NCI-H524 treated with DMSO at 0.1 percent for 48 hours (cell line): Measurements from ENCODE around the gene PABPN1L.

Source experiments
- DNase-seq: peaks from one replicate; lab custom pipeline; 2025; lab: John Stamatoyannopoulos, UW

PABPN1L gene, protein sequence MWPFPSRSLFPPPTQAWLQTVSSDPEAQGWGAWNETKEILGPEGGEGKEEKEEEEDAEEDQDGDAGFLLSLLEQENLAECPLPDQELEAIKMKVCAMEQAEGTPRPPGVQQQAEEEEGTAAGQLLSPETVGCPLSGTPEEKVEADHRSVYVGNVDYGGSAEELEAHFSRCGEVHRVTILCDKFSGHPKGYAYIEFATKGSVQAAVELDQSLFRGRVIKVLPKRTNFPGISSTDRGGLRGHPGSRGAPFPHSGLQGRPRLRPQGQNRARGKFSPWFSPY

DNA sequence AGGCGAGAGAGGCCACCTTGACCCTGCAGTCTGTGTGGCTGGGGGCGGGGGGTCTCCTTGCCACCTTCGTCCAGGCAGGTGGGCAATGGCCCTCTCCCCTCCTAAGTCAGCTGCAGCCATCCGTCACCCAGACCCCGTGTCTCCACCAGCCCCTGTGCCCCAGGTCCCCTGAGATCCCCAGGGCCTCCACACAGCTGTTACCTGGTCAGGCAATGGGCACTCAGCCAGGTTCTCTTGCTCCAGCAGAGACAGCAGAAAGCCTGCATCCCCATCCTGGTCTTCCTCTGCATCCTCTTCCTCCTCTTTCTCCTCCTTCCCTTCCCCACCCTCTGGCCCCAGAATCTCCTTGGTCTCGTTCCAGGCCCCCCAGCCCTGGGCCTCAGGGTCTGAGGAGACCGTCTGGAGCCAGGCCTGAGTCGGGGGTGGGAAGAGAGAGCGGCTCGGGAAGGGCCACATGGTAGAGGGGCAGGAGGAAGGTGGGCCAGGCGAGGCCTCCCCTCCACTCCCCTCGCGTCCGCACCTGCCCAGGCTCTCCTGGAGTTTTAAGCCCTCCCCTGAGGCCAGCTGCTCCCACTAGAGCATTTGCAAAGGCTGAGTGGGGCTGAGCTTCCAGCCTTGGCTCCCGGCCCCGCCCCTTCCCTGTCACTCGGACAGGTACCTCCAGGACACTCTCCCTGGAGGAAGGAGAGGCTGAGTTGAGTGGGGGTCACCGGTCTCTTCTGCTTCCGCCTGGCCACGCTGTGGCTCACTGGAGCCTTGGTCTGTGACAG, at the start of gene PABPN1L:
PABPN1L (minus strand) TSS at position 510 of the 770 bp plus-strand sequence; CDS start at position 456, 54 bp downstream.
- DNase-seq: no peak

DNA sequence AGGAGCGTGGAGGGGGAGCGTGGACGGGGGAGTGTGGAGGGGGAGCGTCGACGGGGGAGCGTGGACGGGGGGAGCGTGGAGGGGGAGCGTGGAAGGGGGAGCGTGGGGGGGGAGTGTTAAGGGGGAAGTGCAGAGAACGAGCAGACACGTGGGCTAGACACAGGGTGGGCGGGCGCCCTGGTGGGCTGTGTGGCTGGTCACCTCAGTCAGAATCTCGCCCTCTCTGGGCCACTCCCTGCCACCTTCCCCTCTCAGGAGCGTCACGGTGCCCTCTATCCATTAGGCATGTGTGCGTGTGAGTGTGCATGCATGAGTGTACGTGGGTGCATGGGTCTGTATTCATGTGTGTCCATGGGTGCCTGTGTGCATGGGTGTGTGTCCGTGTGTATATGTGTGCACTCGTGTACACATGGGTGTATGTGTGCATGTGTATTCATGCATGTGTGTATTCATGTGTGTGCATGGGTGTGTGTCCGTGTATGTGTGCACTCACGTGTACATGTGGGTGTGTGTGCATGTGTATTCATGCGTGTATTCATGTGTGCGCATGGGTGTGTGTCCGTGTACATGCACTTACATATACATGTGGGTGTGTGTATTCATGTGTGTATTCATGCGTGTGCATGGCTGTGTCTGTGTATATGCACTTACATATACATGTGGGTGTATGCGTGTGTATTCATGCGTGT, 49.3 kb upstream of the PABPN1L start:
- no peak for DNase-seq

DNA sequence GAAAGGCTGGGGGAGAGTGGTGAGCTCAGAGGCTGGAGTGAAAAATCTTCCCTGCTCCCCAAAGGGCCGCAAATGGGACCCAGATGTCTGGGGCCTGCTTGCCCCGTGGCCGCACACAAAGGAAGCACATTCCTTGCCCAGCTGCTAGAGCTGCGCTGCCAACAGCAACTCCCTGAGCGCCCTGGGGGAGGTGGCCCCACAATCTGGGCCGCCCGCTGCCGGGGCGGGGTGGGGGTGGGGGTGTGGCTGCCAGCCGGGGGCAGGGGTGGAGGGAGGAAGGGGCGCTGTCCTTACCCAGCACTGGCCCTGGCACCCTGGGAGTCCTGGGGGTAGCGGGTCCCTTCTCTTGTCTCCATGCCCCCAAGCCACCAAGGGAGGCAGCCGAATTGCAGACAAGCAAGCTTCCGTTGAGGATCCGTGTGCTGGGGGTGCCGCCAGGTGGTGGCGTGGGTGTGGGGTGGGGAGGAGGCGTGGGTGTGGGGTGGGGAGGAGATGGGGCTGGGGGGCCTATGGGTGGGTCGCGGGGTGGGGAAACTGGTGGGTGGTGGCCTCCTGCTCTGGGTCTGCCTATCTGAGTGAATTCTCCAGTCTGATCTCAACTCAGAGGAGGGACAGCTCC, 48.4 kb upstream of the PABPN1L start:
- DNase-seq: no peak

DNA sequence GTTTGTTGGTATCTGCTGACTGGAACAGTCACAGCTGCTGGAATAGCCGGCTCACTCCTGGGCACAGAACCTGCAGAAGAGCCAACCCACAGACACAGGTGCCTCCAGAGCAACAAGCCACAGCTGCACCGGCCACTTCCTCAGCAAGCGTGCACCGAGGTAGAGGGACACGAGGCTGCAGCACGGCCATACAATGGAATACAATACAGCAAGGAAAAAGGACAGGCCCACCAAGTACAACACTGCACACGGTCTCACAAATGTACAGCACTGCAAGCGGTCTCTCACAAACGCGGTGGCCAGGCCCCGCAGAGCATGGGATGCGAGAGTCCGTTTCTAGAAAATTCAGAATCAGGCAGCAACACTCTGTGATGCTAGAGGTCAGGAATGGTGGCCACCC, 47.4 kb upstream of the PABPN1L start:
- no peak for DNase-seq

DNA sequence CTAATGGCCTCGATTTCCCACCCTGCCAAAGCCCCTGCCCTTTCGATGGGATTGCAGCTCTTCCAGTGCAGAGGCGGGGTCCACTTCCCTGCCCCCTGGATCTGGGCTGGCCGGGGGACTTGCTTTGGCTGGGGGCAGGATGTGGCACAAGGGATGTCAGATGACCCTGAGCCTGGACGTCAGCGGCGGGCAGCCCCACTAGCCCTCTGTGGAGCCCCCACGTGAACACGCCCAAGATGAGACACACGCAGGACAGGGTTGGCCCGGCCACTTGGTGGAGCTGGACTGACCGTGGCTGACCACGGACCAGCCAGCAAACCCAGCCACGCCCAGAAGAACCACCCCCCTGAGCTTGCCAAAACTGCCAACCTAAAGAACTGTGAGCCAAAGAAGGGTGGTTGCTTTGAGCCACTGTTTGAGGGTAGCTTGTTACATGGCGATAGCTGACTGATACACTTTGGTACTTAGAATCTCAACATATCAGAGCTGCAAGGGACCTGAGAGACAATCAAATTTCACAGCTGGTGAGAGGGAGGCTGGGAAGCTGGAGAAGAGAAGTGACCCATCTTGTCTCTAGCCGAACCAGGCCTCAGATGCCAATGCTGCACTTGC, 46.6 kb upstream of the PABPN1L start:
- no peak for DNase-seq

DNA sequence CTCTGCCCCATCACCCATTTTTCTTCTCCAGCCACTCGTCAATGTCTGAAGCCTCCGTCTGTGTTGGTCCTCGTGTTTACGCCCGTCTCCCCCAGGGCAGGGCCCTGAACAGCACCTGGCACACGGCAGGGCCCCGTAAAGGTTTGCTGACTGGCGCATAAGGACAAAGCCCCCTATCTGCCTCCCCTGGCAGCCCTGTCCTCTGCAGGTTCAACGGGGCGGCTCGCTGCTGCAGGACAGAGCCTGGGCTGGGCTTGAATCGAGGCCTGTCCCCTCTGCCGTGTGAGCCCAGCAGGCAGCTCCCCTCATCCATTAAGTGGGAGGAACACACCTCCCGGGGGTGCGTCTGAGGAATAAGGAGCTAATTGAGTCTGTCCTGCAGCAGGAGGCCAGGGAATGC, 46.1 kb upstream of the PABPN1L start:
- DNase-seq: no peak

DNA sequence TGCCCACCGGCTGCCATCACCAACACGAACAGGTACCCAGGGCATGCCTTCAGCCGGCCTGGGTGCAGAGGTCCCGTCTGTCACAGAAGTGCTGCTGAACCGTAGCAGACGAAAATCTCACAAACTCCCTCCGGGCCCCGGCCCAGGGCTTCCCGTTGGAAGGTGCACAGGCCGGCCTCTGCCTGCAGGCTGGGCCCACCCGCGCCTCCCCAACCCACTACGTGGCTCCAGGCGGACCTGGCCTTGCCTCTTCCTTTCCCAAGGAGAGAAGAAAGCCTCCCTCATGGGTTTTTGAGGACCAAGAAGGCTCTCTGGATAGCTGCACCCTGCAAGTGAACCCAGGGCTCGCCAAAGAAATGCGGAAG, 45.5 kb upstream of the PABPN1L start:
- no peak for DNase-seq

DNA sequence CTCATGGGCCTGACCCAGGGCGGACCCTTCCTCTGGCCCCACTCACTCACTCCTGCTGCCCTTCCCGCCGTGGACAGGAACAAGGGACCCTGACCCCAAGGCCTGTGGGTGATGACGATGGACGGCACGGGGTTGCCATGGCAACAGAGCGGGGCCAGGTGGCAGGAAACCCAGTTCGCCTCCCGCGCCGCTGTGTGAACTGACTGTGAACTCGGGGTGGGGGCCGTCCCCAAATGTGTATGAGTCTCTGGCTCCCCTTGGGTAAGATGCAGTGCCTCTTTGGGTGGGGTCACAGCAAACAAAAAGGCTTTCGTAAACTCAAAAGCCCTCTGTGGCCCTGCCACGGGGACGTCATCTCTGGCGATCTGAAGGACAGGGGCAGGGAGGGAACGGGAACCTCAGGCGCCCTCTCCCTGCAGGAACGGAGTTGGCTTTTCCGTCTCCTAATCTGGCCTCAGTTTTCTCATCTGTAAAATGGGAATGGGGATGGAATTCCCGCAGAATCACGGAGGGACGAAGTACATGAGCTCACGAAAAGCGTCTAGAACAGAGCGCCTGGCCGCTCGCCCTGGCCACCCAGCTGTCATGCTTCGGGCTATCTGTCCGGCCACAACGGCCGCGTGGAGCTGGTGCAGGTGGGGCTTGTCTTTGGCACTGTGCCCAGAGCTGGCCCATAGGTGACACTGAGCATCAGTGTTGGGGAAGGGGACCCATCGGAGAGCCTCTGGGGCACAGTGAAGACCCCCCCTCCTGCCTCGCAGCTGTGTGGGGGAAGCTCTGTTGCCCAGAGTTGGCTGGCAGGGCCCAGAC, 44.9 kb upstream of the PABPN1L start:
- DNase-seq: no peak

DNA sequence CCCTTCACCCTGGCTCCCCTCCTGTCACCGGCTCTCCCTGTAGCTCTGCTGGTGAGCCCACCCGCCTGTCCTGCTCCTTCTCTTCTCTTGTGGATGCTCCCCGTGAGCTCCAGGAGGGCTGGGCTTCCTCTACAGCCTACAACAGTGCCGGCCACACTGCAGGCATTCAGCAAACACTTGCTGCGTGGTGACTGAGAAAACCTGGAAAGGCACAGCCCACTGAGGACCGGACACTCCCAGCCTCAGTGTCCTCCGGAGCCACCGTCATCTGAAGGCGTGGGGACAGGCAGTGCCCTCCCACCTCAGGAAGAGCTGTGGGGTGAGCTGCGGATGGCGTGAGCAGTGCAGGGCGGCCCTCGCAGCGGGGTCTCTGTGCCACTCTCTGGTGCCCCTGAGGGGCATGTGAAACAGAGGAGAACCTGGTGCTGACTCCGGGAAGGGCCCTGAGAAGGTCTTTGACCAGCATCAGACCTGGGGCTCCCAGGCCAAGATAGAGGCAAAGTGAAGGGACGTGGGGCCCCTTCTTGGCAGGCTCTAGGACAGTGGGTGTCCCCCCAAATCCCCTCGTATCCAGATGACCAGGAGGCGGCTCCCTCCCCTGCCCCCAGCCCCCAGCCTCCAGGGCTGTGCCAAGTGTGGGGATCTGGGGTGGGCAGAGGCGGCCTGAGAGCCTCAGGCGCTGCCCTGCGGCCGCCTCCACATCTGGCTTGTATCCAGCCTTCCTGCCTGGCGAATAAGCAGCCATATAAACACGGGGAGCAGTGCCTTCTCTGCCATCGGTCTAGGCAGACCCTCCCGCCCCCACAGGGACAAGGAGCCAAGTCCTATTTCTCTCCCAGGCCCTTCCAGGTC, 44.0 kb upstream of the PABPN1L start:
- no peak for DNase-seq

DNA sequence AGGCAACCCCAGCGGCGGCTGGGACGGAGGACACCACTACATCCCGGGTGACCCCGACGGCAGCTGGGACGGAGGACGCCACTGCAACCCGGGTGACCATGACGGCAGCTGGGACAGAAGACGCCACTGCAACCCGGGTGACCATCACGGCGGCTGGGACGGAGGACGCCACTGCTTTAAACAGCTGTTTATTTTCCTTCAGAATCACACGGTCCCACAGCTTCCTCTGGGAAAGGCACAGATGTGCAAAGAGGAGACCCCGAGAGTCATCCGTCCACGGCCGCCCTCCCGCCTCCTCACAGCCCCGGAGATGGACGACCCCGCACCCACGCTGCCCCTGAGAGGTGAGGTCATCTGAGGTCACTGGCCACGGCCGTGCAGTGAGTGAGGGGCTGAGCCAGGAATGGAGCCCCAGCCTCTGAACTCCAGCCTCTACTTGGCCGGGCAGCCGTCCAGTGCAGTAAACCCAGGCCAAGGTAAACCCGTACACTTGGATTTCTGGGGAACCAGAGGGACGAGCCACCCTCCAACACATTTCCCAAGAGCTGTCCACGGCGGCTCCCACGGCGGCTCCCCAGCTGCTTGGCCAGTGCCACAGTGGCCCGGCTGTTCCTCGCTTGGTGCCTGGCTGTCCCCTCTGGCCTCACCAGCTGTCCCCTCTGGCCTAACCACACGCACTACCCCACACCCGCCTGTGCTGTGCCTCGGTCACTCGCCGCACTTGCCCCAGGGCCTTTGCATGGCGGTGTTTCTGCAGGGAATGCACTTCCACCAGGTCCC, 43.2 kb upstream of the PABPN1L start:
- DNase-seq: no peak

DNA sequence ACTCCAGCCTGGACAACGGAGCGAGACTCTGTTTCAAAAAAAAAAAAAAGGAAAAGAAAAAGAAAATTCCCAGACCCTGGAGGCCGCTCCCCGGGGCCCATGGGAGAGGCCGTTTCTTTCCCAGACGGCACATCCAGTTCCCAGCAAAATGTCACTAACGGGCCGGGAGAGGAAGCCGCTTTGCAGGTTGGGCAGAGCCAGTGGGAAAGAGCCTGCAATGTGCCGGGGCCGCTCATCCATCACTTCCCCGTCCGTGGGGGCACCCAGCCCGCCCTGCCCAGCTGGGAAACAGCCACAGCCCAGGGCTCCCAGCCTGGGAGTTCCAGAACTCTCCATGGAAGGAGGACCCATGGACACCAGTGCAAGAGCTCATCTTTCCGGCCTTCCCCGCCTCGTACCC, 41.8 kb upstream of the PABPN1L start:
- DNase-seq: no peak

DNA sequence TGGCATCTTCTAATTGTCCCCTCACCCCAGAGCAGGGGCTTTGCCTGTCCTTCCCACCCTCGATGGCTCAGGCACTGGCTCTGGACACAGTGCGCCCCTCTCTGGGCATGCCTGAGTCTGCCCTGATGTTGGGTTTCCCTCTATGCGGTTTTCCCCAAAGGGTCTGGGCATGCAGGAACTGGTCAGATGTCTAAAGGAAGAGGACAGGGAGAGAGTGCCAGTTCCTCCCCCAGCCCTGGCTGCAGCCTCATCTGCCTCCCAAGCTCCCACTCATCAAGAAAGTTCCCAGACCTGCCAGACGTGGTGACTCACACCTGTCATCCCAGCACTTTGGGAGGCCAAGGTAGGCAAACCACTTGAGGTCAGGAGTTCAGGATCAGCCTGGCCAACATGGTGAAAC, 41.3 kb upstream of the PABPN1L start:
- DNase-seq: no peak

DNA sequence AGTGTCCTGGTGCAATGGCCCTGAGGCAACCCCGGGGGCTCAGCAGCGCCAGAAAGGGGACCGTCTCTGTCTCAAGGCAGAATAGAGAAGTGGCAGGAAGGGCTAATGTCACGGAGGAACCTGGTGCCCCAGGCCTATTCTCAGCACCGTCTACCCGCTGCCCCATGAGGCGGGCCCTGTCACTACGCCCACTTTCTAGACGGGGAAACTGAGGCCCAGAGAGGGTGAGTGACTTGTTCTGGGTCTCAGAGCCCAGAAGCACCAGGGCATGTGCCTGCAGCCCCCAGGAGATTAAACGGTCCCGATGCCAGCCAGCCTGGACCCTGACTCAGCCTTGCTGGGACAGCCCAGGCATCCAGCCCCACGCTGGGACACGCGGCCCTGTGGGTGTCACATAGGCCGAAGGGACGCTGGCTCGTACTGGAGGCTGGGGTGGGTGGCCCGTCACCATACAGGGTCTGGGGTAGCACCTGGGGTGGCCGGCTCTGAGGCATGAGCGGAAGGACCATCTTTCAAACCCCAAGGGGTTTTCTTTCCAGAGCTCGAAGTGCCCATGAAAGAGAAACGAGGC, 40.2 kb upstream of the PABPN1L start:
- DNase-seq: no peak

DNA sequence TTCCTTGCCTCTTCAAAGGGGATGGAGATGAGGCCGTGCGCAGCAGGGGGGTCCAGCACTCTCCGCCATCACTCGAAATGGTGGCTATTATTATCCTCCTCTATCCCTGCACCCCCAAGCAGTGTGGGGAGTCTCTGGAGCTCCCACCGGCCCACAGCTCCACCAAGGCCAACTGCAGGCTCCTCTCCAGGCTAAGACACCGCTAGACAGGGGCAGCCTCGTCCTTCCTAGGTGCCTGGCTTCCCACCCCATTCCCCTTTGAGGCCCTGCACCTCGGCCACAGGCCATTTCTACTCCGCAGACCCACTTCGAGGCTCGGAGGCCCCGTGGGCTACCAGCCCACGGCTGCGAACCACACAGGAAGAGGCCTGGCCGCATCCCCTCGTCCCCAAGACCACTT, 39.6 kb upstream of the PABPN1L start:
- DNase-seq: no peak

DNA sequence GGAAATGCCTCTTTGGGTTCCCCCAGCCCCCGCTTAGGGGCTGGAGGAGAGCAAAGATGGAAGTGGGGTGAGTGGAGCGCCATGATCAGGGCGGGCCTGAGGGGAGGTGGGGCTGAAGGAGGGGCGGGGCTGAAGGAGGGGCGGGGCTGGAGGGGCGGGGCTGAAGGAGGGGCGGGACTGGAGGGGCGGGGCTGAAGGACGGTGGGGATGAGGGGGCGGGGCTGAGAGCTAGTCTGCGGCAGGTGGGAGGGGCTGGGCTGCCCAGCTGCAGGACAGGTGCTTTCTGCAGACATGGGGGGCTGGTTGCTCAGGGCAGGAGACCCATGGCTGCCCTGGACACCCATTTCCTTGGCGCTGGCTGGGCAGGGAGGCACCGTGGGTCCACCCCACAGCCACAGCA, 39.1 kb upstream of the PABPN1L start:
- DNase-seq: no peak

DNA sequence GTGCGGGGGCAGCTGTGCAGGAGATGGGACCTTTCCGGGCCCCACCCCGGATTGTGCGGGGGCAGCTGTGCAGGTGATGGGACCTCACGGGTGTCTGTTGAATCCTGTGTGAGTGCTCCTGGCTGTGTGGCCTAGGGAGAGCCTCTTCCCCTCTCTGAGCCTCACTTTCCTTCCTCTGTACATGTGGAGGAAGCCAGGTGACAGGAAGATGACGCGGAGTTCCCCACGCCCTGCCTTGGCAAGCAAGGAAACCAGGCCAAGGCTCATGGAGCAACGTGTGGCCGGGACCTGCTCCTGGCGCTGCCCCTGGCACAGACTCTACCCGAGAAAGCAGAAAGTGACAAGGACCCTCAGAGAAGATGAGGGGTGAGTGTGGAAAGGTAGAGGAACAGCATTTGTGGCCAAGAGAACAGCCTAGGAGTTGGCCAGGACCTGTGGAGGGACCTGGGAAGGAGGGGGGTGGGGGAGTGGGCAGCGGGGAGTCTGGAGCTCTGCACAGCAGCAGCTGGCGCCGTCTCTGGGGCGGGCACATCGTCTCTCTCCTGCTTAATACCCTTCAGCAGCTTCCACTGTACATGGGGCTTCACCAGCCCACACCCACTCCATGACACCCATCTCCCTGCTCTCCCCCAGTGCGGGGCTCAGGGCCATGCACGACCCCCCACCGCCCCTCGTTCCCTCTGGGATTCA, 38.4 kb upstream of the PABPN1L start:
- no peak for DNase-seq

DNA sequence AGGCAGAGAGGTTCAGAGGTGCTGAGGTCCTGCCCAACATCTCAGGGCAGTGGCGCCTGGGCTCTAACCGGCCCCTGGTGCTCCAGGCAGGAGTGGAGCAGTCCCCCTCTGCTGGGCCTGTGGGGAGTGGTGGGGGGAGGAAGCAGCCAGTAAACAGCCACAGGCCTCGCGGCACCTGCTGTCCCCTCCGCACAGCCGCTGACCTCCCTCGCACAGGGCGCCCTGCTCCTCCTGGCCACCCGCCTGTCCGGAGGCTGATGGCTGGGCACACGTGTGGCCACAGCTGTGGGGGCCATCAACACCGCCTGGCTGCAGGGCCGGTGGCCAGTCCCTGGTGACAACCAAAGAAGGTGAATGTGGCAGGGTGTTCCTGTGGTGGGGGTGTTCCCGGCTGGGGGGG, 36.8 kb upstream of the PABPN1L start:
- no peak for DNase-seq

DNA sequence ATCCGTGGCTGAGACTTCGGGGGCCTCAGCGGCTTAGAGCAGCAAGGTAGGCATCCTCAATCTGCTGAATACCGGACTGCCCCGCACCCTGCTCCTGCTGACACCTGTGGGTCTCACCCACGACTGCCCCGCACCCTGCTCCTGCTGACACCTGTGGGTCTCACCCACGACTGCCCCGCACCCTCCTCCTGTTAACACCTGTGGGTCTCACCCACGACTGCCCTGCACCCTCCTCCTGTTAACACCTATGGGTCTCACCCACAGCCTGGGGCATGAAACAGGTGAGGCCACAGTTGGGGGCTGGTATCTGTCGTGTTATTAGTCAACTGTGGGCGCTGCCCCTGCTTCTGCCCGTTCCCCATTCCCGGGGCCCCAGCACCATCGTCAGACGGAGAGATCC, 36.3 kb upstream of the PABPN1L start:
- no peak for DNase-seq
